WTC11 (cell line): Measurements from ENCODE around the gene ETV5. TPM values are rescaled to one million over a fixed set of nuclear protein-coding genes. Genes with fewer than 3 reads are reported as not detected.

ENCODE experiments used
- ATAC-seq: fragments of 200-7000 bp; cut with Tn5 transposase; 2 replicates; pipeline ENCODE4 v1.10.0; 2021; ENCODE audit warnings: mild to moderate bottlenecking, moderate library complexity
- CTCF ChIA-PET: fragments of 300-600 bp; sonication (Branson Sonifier 250); formaldehyde crosslinking; loops from one replicate; lab custom pipeline; 2021; ENCODE audit warnings: antibody characterized with exemption; lab: Charles Lee
- POLR2A ChIA-PET: fragments of 350-600 bp; sonication (Branson Sonifier 250); formaldehyde crosslinking; loops from one replicate; lab custom pipeline; 2021; ENCODE audit warnings: antibody characterized with exemption; lab: Charles Lee
- DNase-seq: peaks from one replicate; pipeline ENCODE4 v3.0.0; 2021; ENCODE audit warnings: low spot score
- H3K27ac Mint-ChIP-seq: 2 replicates; pipeline ENCODE4 v1.8.0; 2021; ENCODE audit warnings: mixed read lengths
- H3K27me3 Mint-ChIP-seq: 2 replicates; pipeline ENCODE4 v1.8.0; 2021; ENCODE audit warnings: low read depth, mild to moderate bottlenecking, moderate library complexity, mixed read lengths
- H3K36me3 Mint-ChIP-seq: 2 replicates; pipeline ENCODE4 v1.8.0; 2021; ENCODE audit warnings: mixed read lengths
- H3K4me1 Mint-ChIP-seq: 2 replicates; pipeline ENCODE4 v1.8.0; 2022; ENCODE audit warnings: mixed read lengths
- H3K4me3 Mint-ChIP-seq: 2 replicates; pipeline ENCODE4 v1.8.0; 2021; ENCODE audit warnings: mild to moderate bottlenecking, moderate library complexity, mixed read lengths
- H3K9me3 Mint-ChIP-seq: 2 replicates; pipeline ENCODE4 v1.8.0; 2021; ENCODE audit warnings: mixed read lengths
- ATF1 ChIP-seq: sonication (generic); formaldehyde crosslinking; IDR thresholded peaks from 2 replicates; pipeline ENCODE4 v1.8.1; 2023; ENCODE audit warnings: mild to moderate bottlenecking, moderate library complexity, missing genetic modification reagents
- ATF3 ChIP-seq: sonication (generic); formaldehyde crosslinking; conservative IDR thresholded peaks from 2 replicates; pipeline ENCODE4 v1.8.1; 2022; ENCODE audit warnings: mild to moderate bottlenecking, missing genetic modification reagents
- CDX4 ChIP-seq: fragments of 250-450 bp; sonication (Bioruptor Pico); IDR thresholded peaks from 2 replicates; pipeline ENCODE4 v1.9.0; 2021; ENCODE audit warnings: moderate library complexity, mild to moderate bottlenecking, inconsistent platforms, borderline replicate concordance
- CREB1 ChIP-seq: sonication (generic); formaldehyde crosslinking; IDR thresholded peaks from 2 replicates; pipeline ENCODE4 v1.8.0; 2023; ENCODE audit warnings: mild to moderate bottlenecking, missing genetic modification reagents
- CREM ChIP-seq: sonication (generic); formaldehyde crosslinking; IDR thresholded peaks from 2 replicates; pipeline ENCODE4 v1.8.1; 2022; ENCODE audit warnings: mild to moderate bottlenecking, missing genetic modification reagents, moderate library complexity
- CTCF ChIP-seq: fragments of 200-600 bp; IDR thresholded peaks from 2 replicates; pipeline ENCODE4 v1.8.0; 2022; ENCODE audit warnings: antibody characterized with exemption
- ERG ChIP-seq: fragments of 250-450 bp; sonication (Bioruptor Pico); IDR thresholded peaks from 2 replicates; pipeline ENCODE4 v1.8.0; 2021; ENCODE audit warnings: mild to moderate bottlenecking
- ESRRA ChIP-seq: sonication (generic); formaldehyde crosslinking; IDR thresholded peaks from 2 replicates; pipeline ENCODE4 v1.8.1; 2022; ENCODE audit warnings: mild to moderate bottlenecking, missing genetic modification reagents, borderline replicate concordance
- ETV6 ChIP-seq: sonication (generic); formaldehyde crosslinking; IDR thresholded peaks from 2 replicates; pipeline ENCODE4 v1.8.1; 2022; ENCODE audit warnings: mild to moderate bottlenecking, missing genetic modification reagents
- GABPB1 ChIP-seq: sonication (generic); formaldehyde crosslinking; IDR thresholded peaks from 2 replicates; pipeline ENCODE4 v1.8.1; 2023; ENCODE audit warnings: mild to moderate bottlenecking, missing genetic modification reagents
- GRHL2 ChIP-seq: fragments of 250-450 bp; sonication (Bioruptor Pico); IDR thresholded peaks from 2 replicates; pipeline ENCODE4 v1.8.0; 2022; ENCODE audit warnings: mild to moderate bottlenecking, moderate library complexity; ENCODE audit not compliant: insufficient replicate concordance, severe bottlenecking
- GTF2I ChIP-seq: fragments of 250-450 bp; sonication (Bioruptor Pico); conservative IDR thresholded peaks from 2 replicates; pipeline ENCODE4 v1.4.0; 2021; ENCODE audit warnings: mild to moderate bottlenecking
- HMGXB4 ChIP-seq: sonication (generic); formaldehyde crosslinking; IDR thresholded peaks from 2 replicates; pipeline ENCODE4 v1.8.1; 2023; ENCODE audit warnings: mild to moderate bottlenecking, moderate library complexity, missing genetic modification reagents
- IRF1 ChIP-seq: sonication (generic); formaldehyde crosslinking; IDR thresholded peaks from 2 replicates; pipeline ENCODE4 v1.8.0; 2023; ENCODE audit warnings: missing genetic modification reagents
- IRF2 ChIP-seq: sonication (generic); formaldehyde crosslinking; IDR thresholded peaks from 2 replicates; pipeline ENCODE4 v1.8.0; 2022; ENCODE audit warnings: low read depth, missing genetic modification reagents, borderline replicate concordance
- JUN ChIP-seq: sonication (generic); formaldehyde crosslinking; IDR thresholded peaks from 2 replicates; pipeline ENCODE4 v1.8.0; 2023; ENCODE audit warnings: mild to moderate bottlenecking, missing genetic modification reagents
- KAT7 ChIP-seq: sonication (generic); formaldehyde crosslinking; IDR thresholded peaks from 2 replicates; pipeline ENCODE4 v1.8.1; 2023; ENCODE audit warnings: missing genetic modification reagents, mild to moderate bottlenecking, borderline replicate concordance
- NFATC4 ChIP-seq: fragments of 250-450 bp; sonication (Bioruptor Pico); IDR thresholded peaks from 2 replicates; pipeline ENCODE4 v1.9.0; 2021; ENCODE audit warnings: mild to moderate bottlenecking
- SOX15 ChIP-seq: fragments of 250-450 bp; sonication (Bioruptor Pico); IDR thresholded peaks from 2 replicates; pipeline ENCODE4 v1.9.0; 2021; ENCODE audit warnings: mild to moderate bottlenecking
- TCF7 ChIP-seq: sonication (generic); formaldehyde crosslinking; IDR thresholded peaks from 2 replicates; pipeline ENCODE4 v1.8.0; 2022; ENCODE audit warnings: mild to moderate bottlenecking, low read depth, missing genetic modification reagents, moderate library complexity
- TEAD1 ChIP-seq: sonication (generic); formaldehyde crosslinking; IDR thresholded peaks from 2 replicates; pipeline ENCODE4 v1.8.0; 2022; ENCODE audit warnings: mild to moderate bottlenecking, missing genetic modification reagents
- TP53 ChIP-seq: sonication (generic); formaldehyde crosslinking; IDR thresholded peaks from 2 replicates; pipeline ENCODE4 v1.8.1; 2023; ENCODE audit warnings: mild to moderate bottlenecking, missing genetic modification reagents
- USF2 ChIP-seq: sonication (generic); formaldehyde crosslinking; IDR thresholded peaks from 2 replicates; pipeline ENCODE4 v1.8.1; 2023; ENCODE audit warnings: mild to moderate bottlenecking, missing genetic modification reagents, moderate library complexity
- ZNF263 ChIP-seq: sonication (generic); formaldehyde crosslinking; IDR thresholded peaks from 2 replicates; pipeline ENCODE4 v1.8.1; 2022; ENCODE audit warnings: low read depth, mild to moderate bottlenecking, moderate library complexity, missing genetic modification reagents
- ZNF416 ChIP-seq: fragments of 250-450 bp; sonication (Bioruptor Pico); IDR thresholded peaks from 2 replicates; pipeline ENCODE4 v1.9.0; 2021; ENCODE audit warnings: mild to moderate bottlenecking, inconsistent platforms
- total RNA-seq: library from RNA; stranded (reverse); gene quantifications from 3 replicates; pipeline ENCODE4 v1.2.3, GENCODE V29; 2021

ETV5 gene
- total RNA-seq, 1 experiment from 2014 or later = 71.3 TPM

- TF ChIP-seq ETV6 (no peak), CREB1 (CRISPR knock-in tag) (no peak), TEAD1 (CRISPR knock-in tag) (no peak), ZNF263 (no peak), GABPB1 (no peak), ATF1 (CRISPR knock-in tag) (no peak)
Observed at GRCh38 chr3:186151077-186151971, 42.4 kb upstream of the ETV5 start (continued).

GRCh38 chr3:186150041-186150830 lies 41.3 kb upstream of the ETV5 start:
- Mint-ChIP-seq H3K9me3 (no peaks in the 10 kb centered on the region), H3K27ac (no peak overlapping the region), H3K4me3 (no peak overlapping the region), H3K36me3 (no peaks in the 10 kb centered on the region), H3K4me1 (peaks cover 12% of the 10 kb centered on the region), H3K27me3 (peaks cover 27% of the 10 kb centered on the region)
- DNase-seq = no peak
- TF ChIP-seq CTCF (no peak), SOX15 (CRISPR knock-in tag) (no peak), ZNF263 (no peak), GTF2I (CRISPR knock-in tag) (no peak), IRF2 (CRISPR knock-in tag) (no peak), ATF3 (CRISPR knock-in tag) (no peak), KAT7 (CRISPR knock-in tag) (no peak), TCF7 (CRISPR knock-in tag) (no peak), CDX4 (CRISPR knock-in tag) (no peak), ERG (no peak), TP53 (CRISPR knock-in tag) (no peak), ATF1 (CRISPR knock-in tag) (no peak), NFATC4 (no peak), ZNF416 (no peak)
- no peak; the same call in 1 of the 2 replicates for ATAC-seq
- POLR2A ChIA-PET = no interaction called here
- CTCF ChIA-PET = no interaction called here

- ChIA-PET POLR2A (interaction anchor here (0.5 kb wide), 1 partner anchor 212 kb away, joined by 3 read pairs; the partner anchor contains the start of gene TRA2B), CTCF (no interaction called here)
- Mint-ChIP-seq H3K9me3 (no peaks in the 10 kb centered on the region), H3K4me3 (no peak overlapping the region), H3K4me1 (peaks cover 8% of the 10 kb centered on the region), H3K27me3 (peaks cover 27% of the 10 kb centered on the region), H3K36me3 (no peaks in the 10 kb centered on the region), H3K27ac (no peak overlapping the region)
- DNase-seq (no peak), ATAC-seq (no peak)
- TF ChIP-seq HMGXB4 (CRISPR knock-in tag) (no peak), IRF1 (CRISPR knock-in tag) (no peak), USF2 (CRISPR knock-in tag) (no peak), JUN (no peak), ESRRA (CRISPR knock-in tag) (no peak), ZNF416 (no peak), CREM (CRISPR knock-in tag) (no peak), GRHL2 (no peak)
Observed at GRCh38 chr3:186149319-186149960, 40.6 kb upstream of the ETV5 start.
